GM21367 (cell line): ENCODE results near the gene SNX13.

Experiments
- ATAC-seq: cut with Tn5 transposase; IDR thresholded peaks from one replicate; pipeline ENCODE4 v1.9.1; 2021; ENCODE audit not compliant: unreplicated experiment

SNX13 gene

GRCh38 chr7:17786314-17786852, 153.9 kb downstream of the SNX13 start:
- ATAC-seq = no peak

- ATAC-seq = no peak
Observed at GRCh38 chr7:17782216-17782549, 158.1 kb downstream of the SNX13 start.

- ATAC-seq = no peak
Observed at GRCh38 chr7:17781491-17782215, 158.6 kb downstream of the SNX13 start.

- ATAC-seq = no peak
Observed at GRCh38 chr7:17779381-17779780, 160.9 kb downstream of the SNX13 start.

GRCh38 chr7:17774716-17775288, 165.5 kb downstream of the SNX13 start:
- no peak for ATAC-seq

GRCh38 chr7:17774248-17774647, 166.0 kb downstream of the SNX13 start:
- no peak for ATAC-seq

- no peak for ATAC-seq
Observed at GRCh38 chr7:17773289-17773626, 167.0 kb downstream of the SNX13 start.

GRCh38 chr7:17772581-17773288, 167.6 kb downstream of the SNX13 start:
- ATAC-seq = no peak

- no peak for ATAC-seq
Observed at GRCh38 chr7:17771901-17772408, 168.3 kb downstream of the SNX13 start.

GRCh38 chr7:17770710-17771375, 169.5 kb downstream of the SNX13 start:
- no peak for ATAC-seq

GRCh38 chr7:17769918-17770317, 170.4 kb downstream of the SNX13 start:
- ATAC-seq = peak; percentile 72

GRCh38 chr7:17758008-17758407, 182.3 kb downstream of the SNX13 start:
- no peak for ATAC-seq

GRCh38 chr7:17746020-17746530, 194.2 kb downstream of the SNX13 start:
- ATAC-seq = no peak

GRCh38 chr7:17745610-17746009, 194.7 kb downstream of the SNX13 start:
- ATAC-seq = no peak

GRCh38 chr7:17743316-17743715, 197.0 kb downstream of the SNX13 start:
- no peak for ATAC-seq

- ATAC-seq = no peak
Observed at GRCh38 chr7:17741426-17741825, 198.9 kb downstream of the SNX13 start.
